ENCODE results near the gene S100A2.
"Not testable (repeated sequence)": the region's sequence is repeated elsewhere in the genome, so short reads cannot be mapped to it uniquely, and the experiment has no call there.

- not testable (repeated sequence) for TF ChIP-seq POLR2AphosphoS5, CTCF, POLR2A (IDR thresholded peaks at IDR 0.05)
These were observed 17.9 kb upstream of the S100A2 start for GRCh38 chr1:153583514-153583913.
